Suppressor macrophage (primary cell): ENCODE measurements around the gene TUBA1C.

ENCODE experiments used
- DNase-seq, 4 experiments: peaks; one replicate each; pipeline ENCODE4 v3.0.0-alpha.2; 2020 to 2022

The TUBA1C gene

DNA sequence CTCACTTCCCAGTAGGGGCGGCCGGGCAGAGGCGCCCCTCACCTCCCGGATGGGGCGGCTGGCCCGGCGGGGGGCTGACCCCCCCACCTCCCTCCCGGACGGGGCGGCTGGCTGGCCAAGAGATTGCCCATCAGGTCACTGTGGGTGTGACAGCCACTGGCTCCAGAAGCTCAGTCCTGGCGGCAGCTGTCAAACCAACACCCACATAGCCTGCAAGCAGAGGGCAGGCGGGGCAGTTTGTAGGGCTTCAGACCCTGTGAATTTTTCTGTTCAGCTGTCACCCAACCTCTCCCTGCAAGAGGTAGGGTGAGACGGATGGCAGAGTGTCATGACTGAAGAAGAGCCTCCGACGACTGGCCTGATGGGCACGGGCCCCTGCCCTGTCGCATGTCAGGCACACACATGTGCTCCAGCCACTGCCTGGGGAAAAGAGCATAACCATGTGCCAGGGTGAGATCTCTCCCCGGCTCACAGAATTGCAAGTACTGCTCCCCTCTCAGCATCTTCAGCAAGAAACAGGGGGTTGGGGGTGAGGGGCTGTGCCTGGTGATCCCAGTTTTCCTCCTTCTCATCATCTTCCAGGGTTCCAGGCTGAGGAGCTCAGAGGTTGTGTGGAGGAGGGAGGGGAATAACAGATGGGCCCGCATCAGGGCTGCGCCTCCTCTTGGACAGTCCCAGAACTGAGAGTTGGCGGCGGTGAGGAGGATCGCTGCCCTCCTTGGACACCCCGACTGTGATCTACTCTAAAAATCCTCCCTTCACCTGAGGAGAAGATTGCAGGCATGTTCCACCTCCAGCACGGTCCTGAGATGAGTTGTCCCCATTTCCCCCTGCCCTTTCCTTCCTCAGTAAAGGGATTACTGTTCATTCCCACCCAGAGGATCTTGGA is 18.9 kb downstream of the TUBA1C start:
- DNase-seq: no peak

DNA sequence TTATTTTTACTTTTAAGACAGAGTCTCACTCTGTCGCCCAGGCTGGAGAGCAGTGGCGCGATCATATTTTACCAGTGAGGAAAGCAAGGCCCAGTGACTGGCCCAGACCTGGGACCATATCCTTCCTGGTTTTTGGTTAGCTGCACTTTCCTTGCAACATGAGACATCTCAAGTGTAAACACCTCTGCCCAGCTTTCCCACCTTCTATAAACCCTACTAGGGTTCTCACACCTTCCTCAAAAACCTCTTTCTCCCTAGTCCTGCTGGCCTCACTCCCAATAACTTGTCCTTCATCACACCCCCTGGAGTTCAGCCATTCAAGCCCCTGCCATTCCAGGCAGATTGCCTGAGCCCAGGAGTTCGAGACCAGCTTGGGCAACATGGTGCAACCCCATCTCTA is 19.8 kb downstream of the TUBA1C start:
- no peak for DNase-seq

DNA sequence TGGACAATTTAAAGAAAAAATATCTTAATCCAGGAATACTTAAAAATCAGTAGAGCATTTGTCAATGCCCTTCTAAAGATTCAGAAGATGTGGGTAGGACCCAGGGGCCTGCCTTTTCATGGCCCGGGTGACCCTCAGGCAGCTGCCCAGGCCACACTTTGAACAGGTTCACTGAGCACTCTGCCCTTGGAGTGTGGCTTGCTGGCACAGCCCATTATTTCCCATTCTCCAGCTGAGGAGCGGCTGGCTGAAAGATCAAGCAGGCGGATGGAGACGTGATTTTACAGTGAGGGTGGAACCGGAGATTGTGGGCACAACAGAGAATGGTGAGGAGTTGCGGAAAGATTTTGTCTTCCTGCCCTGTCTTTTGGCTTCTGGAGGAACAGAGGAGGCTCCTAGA is 23.0 kb downstream of the TUBA1C start:
- no peak for DNase-seq

DNA sequence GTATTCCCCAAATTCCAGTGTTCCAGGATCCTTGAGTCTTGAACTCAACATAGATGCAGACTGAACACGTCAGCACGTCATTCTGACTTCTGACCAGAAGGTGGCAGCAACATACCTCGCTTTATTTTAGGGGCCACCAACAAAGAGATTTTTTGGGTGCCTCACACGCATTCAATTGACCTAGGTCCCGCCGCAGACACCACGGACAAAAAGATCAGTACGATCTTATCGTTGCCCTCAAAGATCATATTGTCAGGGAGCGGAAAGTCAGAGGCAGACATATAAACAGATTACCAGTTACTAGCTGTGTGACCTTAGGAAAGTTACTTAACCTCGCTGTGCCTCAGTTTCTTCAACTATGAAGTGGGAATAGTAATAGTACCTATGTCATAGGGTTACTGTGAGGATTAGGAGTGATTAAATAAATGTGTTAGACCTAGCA is 23.6 kb downstream of the TUBA1C start:
- DNase-seq: peak; percentile 73 to 82 (median 76)

- no peak for DNase-seq
Measured at GRCh38 chr12:49288922-49289555, 24.2 kb downstream of the TUBA1C start.

DNA sequence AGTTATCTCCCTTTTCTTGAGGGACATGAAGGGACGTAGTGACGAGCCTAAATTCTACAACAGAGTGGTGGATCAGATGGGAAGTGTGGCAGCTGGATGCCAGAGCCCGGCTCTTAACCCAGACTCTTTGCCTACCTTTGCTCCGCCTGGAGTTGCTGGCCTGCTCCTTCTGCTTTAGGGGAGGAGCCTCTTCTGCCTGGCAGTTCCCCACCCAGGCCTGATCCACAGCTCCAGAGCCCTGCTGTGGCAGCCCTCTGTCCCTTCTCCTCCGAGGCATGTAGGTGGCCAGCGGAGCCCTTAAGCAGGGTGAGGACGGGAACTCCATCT is 27.8 kb downstream of the TUBA1C start:
- no peak for DNase-seq

GRCh38 chr12:49293056-49293956 is 28.4 kb downstream of the TUBA1C start:
- no peak for DNase-seq

DNA sequence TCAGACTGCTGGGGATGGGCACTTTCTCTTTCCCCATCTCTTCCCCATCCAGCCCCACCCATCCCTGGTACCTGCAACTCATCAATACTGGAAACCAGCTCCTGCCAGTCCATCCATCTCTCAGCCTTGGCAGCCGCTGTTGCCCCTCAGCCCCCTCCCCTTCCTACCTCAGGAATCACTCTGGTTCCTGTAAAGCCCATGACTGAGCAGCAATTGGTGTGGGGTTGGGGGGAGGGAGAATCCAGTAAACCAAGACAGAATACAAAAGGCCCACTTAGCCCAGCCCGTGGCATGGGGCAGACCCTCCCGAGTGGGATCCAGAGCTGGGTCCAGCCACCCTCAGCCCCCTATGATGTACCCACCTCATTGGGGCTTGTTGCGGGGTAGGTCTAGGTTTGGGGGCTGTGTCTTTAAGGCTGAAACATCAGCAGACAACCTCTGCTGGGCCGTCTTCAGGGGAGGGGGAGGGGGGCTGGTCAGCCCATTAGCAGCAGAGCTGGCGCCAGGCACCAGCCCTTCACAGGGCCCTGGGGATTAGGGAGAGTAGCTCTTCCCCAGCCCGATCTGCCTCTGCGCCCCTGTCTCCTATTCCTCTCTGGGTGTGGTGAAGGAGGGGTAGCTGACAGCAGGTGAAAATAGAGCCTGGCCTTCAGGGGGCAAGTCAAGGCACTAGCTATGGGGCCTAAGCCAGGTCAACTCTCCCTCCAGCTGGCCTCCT is 29.4 kb downstream of the TUBA1C start:
- DNase-seq: no peak

GRCh38 chr12:49294804-49295081 is 29.9 kb downstream of the TUBA1C start:
- DNase-seq: no peak

DNA sequence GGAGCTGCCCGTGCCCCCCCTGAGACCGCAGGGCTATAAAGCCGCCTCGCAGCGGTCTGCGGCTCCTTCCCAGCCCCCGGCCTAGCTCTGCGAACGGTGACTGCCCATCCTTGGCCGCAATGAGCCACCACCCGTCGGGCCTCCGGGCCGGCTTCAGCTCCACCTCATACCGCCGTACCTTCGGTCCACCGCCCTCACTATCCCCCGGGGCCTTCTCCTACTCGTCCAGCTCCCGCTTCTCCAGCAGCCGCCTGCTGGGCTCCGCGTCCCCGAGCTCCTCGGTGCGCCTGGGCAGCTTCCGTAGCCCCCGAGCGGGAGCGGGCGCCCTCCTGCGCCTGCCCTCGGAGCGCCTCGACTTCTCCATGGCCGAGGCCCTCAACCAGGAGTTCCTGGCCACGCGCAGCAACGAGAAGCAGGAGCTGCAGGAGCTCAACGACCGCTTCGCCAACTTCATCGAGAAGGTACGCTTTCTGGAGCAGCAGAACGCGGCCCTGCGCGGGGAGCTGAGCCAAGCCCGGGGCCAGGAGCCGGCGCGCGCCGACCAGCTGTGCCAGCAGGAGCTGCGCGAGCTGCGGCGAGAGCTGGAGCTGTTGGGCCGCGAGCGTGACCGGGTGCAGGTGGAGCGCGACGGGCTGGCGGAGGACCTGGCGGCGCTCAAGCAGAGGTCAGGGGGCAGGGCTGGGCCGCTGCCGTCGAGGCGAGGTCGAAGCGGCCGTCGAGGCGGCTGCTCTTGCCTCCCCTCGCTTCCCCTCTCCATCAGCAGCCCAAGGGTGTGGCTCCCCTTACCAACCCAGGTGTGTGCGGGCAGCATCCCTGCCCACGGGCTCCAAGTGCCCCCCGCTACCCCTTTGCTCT is 30.4 kb downstream of the TUBA1C start, which contains the start of gene PRPH:
Gene PRPH, plus strand, starts transcription at position 66 of the 855 bp plus-strand sequence. Its CDS starts 54 bp downstream, at position 120.
- DNase-seq: peak in 3 of 4 experiments; percentile 16 to 49 (median 29)

DNA sequence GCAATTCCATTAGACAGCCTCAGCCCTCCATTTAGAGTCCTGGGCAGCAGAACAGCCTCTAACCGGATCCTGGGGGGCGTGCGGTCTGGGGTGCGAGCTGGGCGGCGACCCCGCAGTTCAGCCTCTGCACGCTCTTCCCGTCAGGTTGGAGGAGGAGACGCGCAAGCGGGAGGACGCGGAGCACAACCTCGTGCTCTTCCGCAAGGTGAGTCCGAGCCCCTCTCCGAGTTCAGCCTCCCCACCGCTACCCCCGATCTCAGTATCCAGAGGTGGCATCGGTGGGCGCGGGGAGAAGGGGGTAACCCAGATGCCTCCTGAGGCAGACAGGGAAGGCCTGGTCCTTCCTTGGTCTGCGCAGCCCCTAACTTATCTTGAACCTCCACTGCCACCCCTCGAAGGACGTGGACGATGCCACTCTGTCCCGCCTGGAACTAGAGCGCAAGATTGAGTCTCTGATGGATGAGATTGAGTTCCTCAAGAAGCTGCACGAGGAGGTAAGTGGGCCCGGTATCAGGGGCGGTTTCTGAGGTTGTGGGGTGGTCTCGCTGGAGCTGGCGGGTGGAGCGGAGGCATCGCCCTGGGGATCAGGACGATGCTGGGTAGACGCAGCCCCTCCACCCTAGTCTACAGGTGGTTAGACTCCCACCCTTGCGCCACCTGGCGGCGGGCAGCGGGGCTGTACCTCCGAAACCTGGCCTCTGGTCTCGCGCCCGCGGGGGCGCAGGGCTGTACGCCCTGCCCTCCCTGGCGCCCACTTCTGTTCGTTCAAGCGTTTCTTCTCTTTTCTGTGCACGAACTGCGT is 31.4 kb downstream of the TUBA1C start:
- peak; percentile 36 to 73 (median 50) for DNase-seq

GRCh38 chr12:49296836-49297694 is 32.2 kb downstream of the TUBA1C start:
- DNase-seq: peak; percentile 30 to 75 (median 52)

DNA sequence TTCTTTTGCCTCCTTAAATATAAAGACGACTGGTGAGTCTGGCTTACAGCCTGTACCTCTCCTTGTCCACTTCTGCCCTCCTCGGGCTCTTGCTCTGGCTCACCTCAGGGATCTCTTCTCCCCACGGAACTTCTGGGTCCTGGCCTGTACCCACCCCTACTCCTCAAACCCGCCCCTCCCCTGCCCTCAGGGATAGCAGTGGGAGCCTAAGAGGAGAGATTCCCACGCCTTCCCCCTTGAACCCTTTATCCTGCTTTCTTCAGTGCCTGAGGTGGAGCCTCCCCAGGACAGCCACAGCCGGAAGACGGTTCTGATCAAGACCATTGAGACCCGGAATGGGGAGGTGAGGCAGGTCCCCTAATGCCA is 32.8 kb downstream of the TUBA1C start:
- DNase-seq: no peak

GRCh38 chr12:49298160-49298559 is 33.3 kb downstream of the TUBA1C start:
- peak; percentile 36 to 66 (median 52) for DNase-seq

GRCh38 chr12:49301760-49302159 is 36.9 kb downstream of the TUBA1C start:
- DNase-seq: no peak

GRCh38 chr12:49304161-49304560 is 39.3 kb downstream of the TUBA1C start:
- no peak for DNase-seq

GRCh38 chr12:49305762-49306510 is 41.1 kb downstream of the TUBA1C start:
- peak; percentile 30 to 79 (median 56) for DNase-seq

DNA sequence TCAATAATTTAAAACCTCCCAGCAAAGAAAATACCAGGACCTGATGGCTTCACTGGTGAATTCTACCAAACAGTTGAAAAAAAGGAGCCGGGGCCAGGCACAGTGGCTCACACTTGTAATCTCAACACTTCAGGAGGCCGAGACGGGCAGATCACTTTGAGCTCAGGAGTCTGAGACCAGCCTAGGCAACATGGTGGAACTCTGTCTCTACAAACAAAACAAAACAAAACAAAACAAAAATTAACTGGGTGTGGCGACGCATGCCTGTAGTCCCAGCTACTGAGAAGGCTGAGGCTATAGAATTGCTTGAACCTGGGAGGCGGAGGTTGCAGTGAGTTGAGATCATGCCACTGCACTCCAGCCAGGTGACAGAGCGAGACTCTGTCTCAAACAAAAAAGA is 44.5 kb downstream of the TUBA1C start:
- DNase-seq: no peak
